GM23248 (cell line): Measurements from ENCODE around the gene CCDC197. TPM values are rescaled to one million over a fixed set of nuclear protein-coding genes. Genes with fewer than 3 reads are reported as not detected.

Experiments
- DNase-seq: peaks from one replicate; pipeline ENCODE4 v3.0.0-alpha.2; 2015
- H2AFZ ChIP-seq: fragments of 200-600 bp; sonication (generic); 2 replicates; pipeline ENCODE4 v1.6.1; 2016; ENCODE audit warnings: antibody characterized with exemption
- H3F3A ChIP-seq: fragments of 200-600 bp; sonication (generic); 2 replicates; pipeline ENCODE4 v1.6.1; 2016; ENCODE audit warnings: mild to moderate bottlenecking, antibody characterized with exemption, mixed run types; ENCODE audit not compliant: insufficient read depth
- H3K27ac ChIP-seq: fragments of 200-600 bp; sonication (generic); 2 replicates; pipeline ENCODE4 v1.5.1; 2016; ENCODE audit warnings: mild to moderate bottlenecking
- H3K27me3 ChIP-seq: fragments of 200-600 bp; sonication (generic); replicated peaks from 2 replicates; pipeline ENCODE4 v1.6.1; 2016; ENCODE audit warnings: mild to moderate bottlenecking; ENCODE audit not compliant: insufficient read depth
- H3K36me3 ChIP-seq: fragments of 200-600 bp; sonication (generic); 2 replicates; pipeline ENCODE4 v1.6.1; 2016; ENCODE audit warnings: low read depth, mild to moderate bottlenecking
- H3K4me1 ChIP-seq: fragments of 200-600 bp; sonication (generic); 2 replicates; pipeline ENCODE4 v1.6.1; 2016; ENCODE audit warnings: mild to moderate bottlenecking; ENCODE audit not compliant: insufficient read depth
- H3K4me2 ChIP-seq: fragments of 200-600 bp; sonication (generic); one replicate; pipeline ENCODE4 v1.6.1; 2016; ENCODE audit warnings: mild to moderate bottlenecking; ENCODE audit not compliant: unreplicated experiment
- H3K4me3 ChIP-seq: fragments of 200-600 bp; sonication (generic); 2 replicates; pipeline ENCODE4 v1.5.1; 2016; ENCODE audit warnings: mild to moderate bottlenecking
- H3K79me2 ChIP-seq: fragments of 200-600 bp; sonication (generic); 2 replicates; pipeline ENCODE4 v1.6.1; 2016; ENCODE audit warnings: mild to moderate bottlenecking; ENCODE audit not compliant: insufficient read depth
- H3K9ac ChIP-seq: fragments of 200-600 bp; sonication (generic); 2 replicates; pipeline ENCODE4 v1.6.1; 2016; ENCODE audit warnings: mild to moderate bottlenecking
- H3K9me2 ChIP-seq: fragments of 200-600 bp; sonication (generic); 2 replicates; pipeline ENCODE4 v1.6.1; 2016; ENCODE audit warnings: mixed run types, mild to moderate bottlenecking, moderate library complexity; ENCODE audit not compliant: insufficient read depth
- H3K9me3 ChIP-seq: fragments of 200-600 bp; sonication (generic); one replicate; pipeline ENCODE4 v1.6.1; 2017; ENCODE audit warnings: low read depth
- H4K20me1 ChIP-seq: fragments of 200-600 bp; sonication (generic); 2 replicates; pipeline ENCODE4 v1.6.0; 2016; ENCODE audit not compliant: insufficient read depth
- EZH2 ChIP-seq: fragments of 200-600 bp; sonication (generic); IDR thresholded peaks from 2 replicates; pipeline ENCODE4 v1.6.1; 2018; ENCODE audit warnings: antibody characterized with exemption, mild to moderate bottlenecking; ENCODE audit not compliant: insufficient read depth, poor library complexity, severe bottlenecking
- EZH2phosphoT487 ChIP-seq: fragments of 200-600 bp; sonication (generic); IDR thresholded peaks from 2 replicates; pipeline ENCODE4 v1.6.1; 2018; ENCODE audit warnings: antibody characterized with exemption, moderate library complexity, mild to moderate bottlenecking, low read depth; ENCODE audit not compliant: insufficient read depth
- WGBS, 2 experiments: methylation state at CpG; one replicate each; pipeline ENCODE4 v1.1.6; 2015 to 2017; ENCODE audit warnings: low lambda C conversion rate in 2 of 2, low coverage in 1 of 2; ENCODE audit errors: missing lambda C conversion rate in 2 of 2; 5-methylcytosine and 5-hydroxymethylcytosine counted together
- in situ Hi-C: fragments of 300-500 bp; cut with MboI; formaldehyde crosslinking; loops from 2 replicates; pipeline ENCODE4 v1.15.0; 2020
- polyA plus RNA-seq: library from polyadenylated mRNA; unstranded; fragments of >200 nt; fragmentation: Nextera tagmentation; extraction: Ambion mirVana; gene quantifications from 2 replicates; pipeline ENCODE4 v1.2.1, GENCODE V29; 2016
- total RNA-seq: library from RNA; depleted of rRNA; stranded (reverse); fragments of >200 nt; shearing (Covaris generic); gene quantifications from 2 replicates; pipeline ENCODE4 v1.2.3, GENCODE V29; 2014

CCDC197 gene
- total and polyA plus RNA-seq, 2 experiments from 2014 or later, result not detected

- Histone ChIP-seq H3F3A (no peaks in the 10 kb centered on the region), H4K20me1 (no peaks in the 10 kb centered on the region), H2AFZ (no peak overlapping the region), H3K4me1 (no peaks in the 10 kb centered on the region), H3K27me3 (peaks cover 21% of the 10 kb centered on the region), H3K4me3 (no peak overlapping the region), H3K9me3 (no peaks in the 10 kb centered on the region), H3K27ac (no peak overlapping the region), H3K9me2 (no peaks in the 10 kb centered on the region), H3K4me2 (no peak overlapping the region), H3K9ac (no peak overlapping the region), H3K79me2 (no peaks in the 10 kb centered on the region), H3K36me3 (no peaks in the 10 kb centered on the region)
- no peak for TF ChIP-seq EZH2
- no peak for TF ChIP-seq EZH2phosphoT487
- 24 to 25% methylated on average over 14 of the region's 14 CpGs for WGBS, 2 experiments
- DNase-seq, result peak; percentile 34
- in situ Hi-C loops, result no loop called here
These were observed 8.4 kb downstream of the CCDC197 start for GRCh38 chr14:94005324-94006073.

GRCh38 chr14:94008234-94008633 lies 11.1 kb downstream of the CCDC197 start:
- Histone ChIP-seq H2AFZ (no peak overlapping the region), H3K4me2 (no peak overlapping the region), H3K9me2 (no peaks in the 10 kb centered on the region), H3K9me3 (no peaks in the 10 kb centered on the region), H3K36me3 (no peaks in the 10 kb centered on the region), H3K9ac (no peak overlapping the region), H3K79me2 (no peaks in the 10 kb centered on the region), H3K27ac (no peak overlapping the region), H3K4me3 (no peak overlapping the region), H3F3A (no peaks in the 10 kb centered on the region), H4K20me1 (no peaks in the 10 kb centered on the region), H3K4me1 (peaks cover 6% of the 10 kb centered on the region), H3K27me3 (peaks cover 26% of the 10 kb centered on the region)
- no peak for DNase-seq
- TF ChIP-seq EZH2phosphoT487 (no peak), EZH2 (no peak)
- WGBS, 2 experiments, result 51 to 55% methylated on average over 3 of the region's 3 CpGs
- in situ Hi-C loops, result no loop called here

GRCh38 chr14:94009767-94010166 lies 12.7 kb downstream of the CCDC197 start:
- peaks cover 21% of the 10 kb centered on the region for H3K27me3 ChIP-seq
- H3K9me2 ChIP-seq, result no peaks in the 10 kb centered on the region
- no peaks in the 10 kb centered on the region for H3K79me2 ChIP-seq
- H3K36me3 ChIP-seq, result no peaks in the 10 kb centered on the region
- no peak overlapping the region for H3K4me3 ChIP-seq
- peaks cover 6% of the 10 kb centered on the region for H3K4me1 ChIP-seq
- in situ Hi-C loops, result no loop called here
- no peak for TF ChIP-seq EZH2
- TF ChIP-seq EZH2phosphoT487, result no peak
- peak; percentile 64 for DNase-seq
- 12 to 13% methylated on average over 4 of the region's 4 CpGs for whole genome bisulfite sequencing, 2 experiments
- H3K9ac ChIP-seq, result no peak overlapping the region
- no peaks in the 10 kb centered on the region for H3F3A ChIP-seq
- no peak overlapping the region for H3K4me2 ChIP-seq
- H2AFZ ChIP-seq, result no peak overlapping the region
- no peak overlapping the region for H3K27ac ChIP-seq
- no peaks in the 10 kb centered on the region for H4K20me1 ChIP-seq
- no peaks in the 10 kb centered on the region for H3K9me3 ChIP-seq

GRCh38 chr14:94010625-94011024 lies 13.5 kb downstream of the CCDC197 start:
- H3K36me3 ChIP-seq, result no peaks in the 10 kb centered on the region
- no peak overlapping the region for H3K9ac ChIP-seq
- no peaks in the 10 kb centered on the region for H3K9me2 ChIP-seq
- no peaks in the 10 kb centered on the region for H3K79me2 ChIP-seq
- WGBS, 2 experiments, result 79 to 83% methylated on average over 6 of the region's 6 CpGs
- no peak overlapping the region for H3K4me2 ChIP-seq
- no peaks in the 10 kb centered on the region for H3F3A ChIP-seq
- H2AFZ ChIP-seq, result no peak overlapping the region
- H3K9me3 ChIP-seq, result no peaks in the 10 kb centered on the region
- H3K4me1 ChIP-seq, result peaks cover 6% of the 10 kb centered on the region
- H3K27ac ChIP-seq, result no peak overlapping the region
- in situ Hi-C loops, result no loop called here
- H3K27me3 ChIP-seq, result peaks cover 16% of the 10 kb centered on the region
- TF ChIP-seq EZH2phosphoT487 (no peak), EZH2 (no peak)
- no peak for DNase-seq
- H3K4me3 ChIP-seq, result no peak overlapping the region
- H4K20me1 ChIP-seq, result no peaks in the 10 kb centered on the region
